ENCODE data around the gene WNT7A. TPM values are rescaled to one million over a fixed set of nuclear protein-coding genes. Genes with fewer than 3 reads are reported as not detected.
"Not testable (repeated sequence)": the region's sequence is repeated elsewhere in the genome, so short reads cannot be mapped to it uniquely, and the experiment has no call there.

Gene WNT7A
- polyA plus RNA-seq, 4 donors: 0.05 TPM; not detected in 3

DNA sequence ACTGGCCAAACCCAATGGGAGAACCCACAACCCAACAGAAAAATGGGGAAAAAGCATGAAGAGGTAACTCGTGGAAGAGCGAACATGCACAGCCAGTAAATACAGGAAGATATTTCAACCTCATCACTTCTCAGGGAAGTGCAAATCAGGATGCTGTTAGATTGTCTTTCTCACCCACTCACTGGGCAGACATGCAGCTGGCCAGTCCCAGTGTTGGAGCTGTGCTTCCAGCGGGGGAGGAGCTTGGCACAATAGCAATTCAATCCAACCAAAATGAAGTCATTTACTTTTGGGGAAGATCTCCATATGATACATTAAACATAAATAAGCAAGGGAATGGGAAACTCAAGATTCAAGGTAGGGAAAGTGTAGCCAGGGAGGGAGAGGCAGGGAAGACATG, 12.1 kb downstream of the WNT7A start:
- DNase-seq (ENCODE audit: low read depth in 4 of 4, low spot score in 3 of 4): no peak

- no peak for DNase-seq (ENCODE audit: low read depth in 4 of 4, low spot score in 3 of 4)
These were observed 13.6 kb downstream of the WNT7A start for GRCh38 chr3:13866041-13866965.

DNA sequence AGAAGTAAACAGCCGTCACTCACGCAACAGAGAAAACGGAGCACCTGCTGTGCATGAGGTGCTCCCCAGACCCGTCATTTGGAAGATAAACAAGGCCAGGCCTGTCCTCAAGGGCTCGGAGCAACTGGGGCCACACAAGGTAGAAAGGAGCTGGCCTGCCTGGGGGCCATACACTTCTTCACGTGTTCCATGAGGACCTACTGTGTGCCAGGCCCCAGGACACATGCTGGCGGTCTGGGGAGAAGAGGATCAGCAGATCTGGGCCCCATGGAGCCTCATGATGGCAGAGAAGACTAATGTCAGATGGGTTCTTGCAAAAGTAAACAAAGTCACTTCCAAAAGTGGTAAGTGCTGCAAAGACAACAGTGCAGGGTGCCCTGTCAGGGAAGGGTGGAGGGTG, 14.3 kb downstream of the WNT7A start:
- DNase-seq (ENCODE audit: low read depth in 4 of 4, low spot score in 3 of 4): no peak

DNA sequence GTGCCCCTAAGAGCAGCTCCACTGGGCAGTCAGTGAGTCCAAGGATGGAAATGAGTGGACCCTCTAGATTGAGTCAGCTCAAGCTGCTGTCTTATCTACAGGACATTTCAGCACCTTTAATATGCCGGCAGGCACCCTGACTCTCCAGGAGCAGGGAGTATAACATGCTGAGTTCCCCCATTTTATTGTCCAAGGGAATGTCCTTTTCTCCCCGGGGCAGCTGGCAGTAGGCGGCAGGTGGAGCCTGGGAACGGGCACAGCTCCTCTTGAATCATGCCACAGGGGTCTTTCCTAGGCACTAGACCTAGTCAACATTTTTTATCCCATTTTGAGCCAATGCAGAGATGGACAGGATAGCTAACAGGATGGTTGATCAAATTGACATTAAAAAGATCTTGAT, 14.8 kb downstream of the WNT7A start:
- DNase-seq (ENCODE audit: low read depth in 4 of 4, low spot score in 3 of 4): no peak

DNA sequence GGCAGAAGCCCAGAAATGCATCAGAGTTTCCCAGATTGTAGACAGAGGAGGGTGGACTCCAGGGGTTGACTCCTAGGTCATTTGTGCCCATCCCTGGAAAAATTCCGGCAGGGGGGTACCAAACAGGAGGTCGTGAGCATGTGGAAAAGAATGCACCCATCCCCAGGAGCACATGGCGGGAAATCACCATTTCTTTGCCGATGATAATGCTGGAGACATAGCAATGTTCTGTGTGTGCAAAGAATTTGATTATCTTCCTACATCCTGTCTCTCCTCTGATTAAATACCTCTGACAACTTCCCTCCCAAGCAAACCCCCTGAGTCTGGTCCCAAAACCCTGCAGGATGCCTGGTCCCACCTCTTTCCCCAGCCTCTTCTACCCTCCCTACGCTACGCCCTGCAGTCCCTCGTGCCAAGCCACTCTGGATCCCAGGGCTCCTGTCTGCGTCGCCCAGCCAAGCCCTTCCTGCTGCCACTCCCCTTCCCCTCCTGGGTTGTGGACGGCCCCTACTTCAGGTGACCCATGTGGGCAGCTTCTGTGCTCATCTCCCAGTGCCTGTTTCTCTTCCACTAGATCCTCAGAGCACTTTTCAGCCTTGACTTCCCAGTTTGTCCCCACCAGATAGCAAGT, 15.8 kb downstream of the WNT7A start:
- DNase-seq (ENCODE audit: low read depth in 4 of 4, low spot score in 3 of 4): no peak

DNA sequence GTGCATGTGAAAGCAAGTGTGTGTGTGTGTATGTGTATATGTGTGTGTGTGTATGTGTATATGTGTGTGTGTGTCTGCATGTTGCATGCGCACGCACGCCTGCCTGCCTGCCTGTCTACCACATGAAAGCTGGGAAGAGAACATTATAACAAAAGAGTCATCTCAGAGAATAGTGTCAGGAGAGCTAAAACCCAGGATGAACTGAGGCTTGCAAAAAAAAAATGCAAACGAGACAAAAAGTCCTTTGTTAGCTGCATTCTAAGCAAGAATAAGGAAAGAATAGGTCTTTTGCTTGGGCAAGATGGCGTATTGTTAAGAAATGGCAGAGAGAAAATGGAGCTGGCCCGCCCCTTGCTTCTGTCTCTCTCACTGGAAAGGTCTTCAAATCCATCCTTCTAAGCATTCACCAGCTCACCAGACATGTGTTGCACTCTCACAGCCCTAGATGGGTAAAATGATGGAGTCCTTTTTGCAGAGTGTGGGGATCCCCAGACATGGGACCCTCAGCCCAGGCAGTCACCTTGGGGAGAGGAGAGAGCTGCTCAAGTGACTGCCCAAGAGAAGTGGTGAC, 16.4 kb downstream of the WNT7A start:
- no peak for DNase-seq (ENCODE audit: low read depth in 4 of 4, low spot score in 3 of 4)

DNA sequence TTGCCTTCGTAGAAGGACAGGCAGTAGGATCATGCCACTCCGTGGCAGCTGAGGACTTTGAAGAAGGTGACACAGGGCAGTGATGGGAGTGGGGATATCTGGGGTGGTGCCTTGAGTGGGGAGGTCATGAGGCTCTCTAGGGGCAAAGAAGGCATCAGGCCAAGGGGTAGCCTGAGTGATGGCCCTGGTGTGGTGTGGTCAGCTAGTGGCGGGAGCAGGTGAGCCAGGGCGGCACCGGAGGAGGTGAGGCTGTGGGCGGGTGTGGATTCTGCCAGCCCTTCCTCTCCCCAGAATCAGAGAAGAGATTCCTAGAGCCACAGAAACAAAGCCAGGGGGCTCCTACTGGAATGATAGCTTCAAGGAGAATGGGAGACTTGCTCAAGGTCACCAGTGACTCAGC, 18.4 kb downstream of the WNT7A start:
- DNase-seq (ENCODE audit: low read depth in 4 of 4, low spot score in 3 of 4): no peak

DNA sequence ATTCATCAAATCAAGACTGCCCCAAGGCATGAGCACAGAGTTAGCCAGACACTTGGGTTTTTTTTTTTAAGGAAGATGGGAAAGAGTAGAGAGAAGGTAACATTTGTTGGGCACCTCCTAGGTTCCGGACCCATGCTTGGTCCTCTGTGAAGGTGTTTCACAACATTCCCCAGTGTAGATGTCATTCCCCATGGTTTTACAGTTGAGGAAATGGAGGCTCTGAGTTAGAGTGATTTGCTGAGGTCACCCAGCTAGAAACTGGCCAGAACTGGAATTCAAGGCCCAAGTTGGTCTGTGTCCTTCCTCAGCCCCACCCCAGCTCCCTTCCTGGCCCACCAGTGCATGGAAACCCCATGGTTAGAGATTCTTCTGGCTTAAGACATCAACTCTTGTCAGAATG, 19.9 kb downstream of the WNT7A start:
- no peak for DNase-seq (ENCODE audit: low read depth in 4 of 4, low spot score in 3 of 4)

- no peak for DNase-seq (ENCODE audit: low read depth in 4 of 4, low spot score in 3 of 4)
These were observed 20.9 kb downstream of the WNT7A start for GRCh38 chr3:13858768-13859520.

DNA sequence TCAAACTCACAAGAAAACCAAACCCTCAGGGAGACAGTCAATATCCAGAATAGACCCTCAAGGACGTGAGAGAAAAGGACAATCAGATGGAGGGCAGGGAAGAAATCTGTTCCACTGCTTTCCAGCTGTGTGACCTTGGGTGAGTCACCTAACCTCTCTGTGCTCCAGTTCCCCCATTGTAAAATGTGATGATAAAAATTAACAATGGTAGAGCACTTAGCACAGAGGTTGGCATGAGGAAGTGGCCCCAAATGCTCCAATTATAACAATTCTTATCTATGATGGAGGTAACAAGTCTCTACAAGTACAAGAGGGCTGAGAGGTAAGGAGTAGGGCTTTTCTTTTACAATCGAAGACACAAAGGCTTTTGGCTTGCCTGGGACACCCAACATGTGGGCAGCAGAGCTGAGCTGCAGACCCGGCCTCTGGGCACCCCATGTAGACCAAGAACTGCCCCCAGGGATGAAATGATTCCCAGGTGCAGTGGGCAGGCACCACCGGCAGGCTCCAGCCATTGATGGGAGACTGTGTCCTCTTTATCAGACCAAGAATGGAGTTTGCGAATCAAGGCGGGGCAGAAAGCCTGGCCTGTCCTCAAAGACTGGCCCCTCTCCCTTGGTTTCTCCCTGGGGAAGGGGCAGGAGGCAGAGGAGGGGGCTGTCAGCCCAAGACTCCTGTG, 22.0 kb downstream of the WNT7A start:
- DNase-seq (ENCODE audit: low read depth in 4 of 4, low spot score in 3 of 4): no peak

- DNase-seq (ENCODE audit: low read depth in 4 of 4, low spot score in 3 of 4): not testable (repeated sequence)
These were observed 23.2 kb downstream of the WNT7A start for GRCh38 chr3:13856628-13857027.

DNA sequence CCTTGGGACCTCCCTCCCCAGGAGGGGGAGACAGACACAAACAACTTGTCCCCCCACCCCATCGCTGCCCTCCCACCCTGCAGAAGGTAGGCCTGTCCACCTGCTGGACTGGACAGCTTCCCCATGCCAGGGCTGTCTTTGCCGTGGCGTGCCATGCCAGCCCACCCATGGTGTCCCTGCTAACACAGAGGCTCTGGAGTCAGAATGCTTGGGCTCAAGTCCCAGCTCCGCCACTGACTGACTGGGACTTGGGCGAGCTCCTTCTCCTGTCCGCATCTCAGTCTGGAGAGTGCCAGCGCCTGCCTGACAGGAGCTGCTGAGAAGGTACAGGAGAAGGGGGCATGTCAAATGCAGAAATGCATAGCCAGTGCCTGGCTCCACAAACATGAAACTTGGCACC, 23.9 kb downstream of the WNT7A start:
- DNase-seq (ENCODE audit: low read depth in 4 of 4, low spot score in 3 of 4): no peak

DNA sequence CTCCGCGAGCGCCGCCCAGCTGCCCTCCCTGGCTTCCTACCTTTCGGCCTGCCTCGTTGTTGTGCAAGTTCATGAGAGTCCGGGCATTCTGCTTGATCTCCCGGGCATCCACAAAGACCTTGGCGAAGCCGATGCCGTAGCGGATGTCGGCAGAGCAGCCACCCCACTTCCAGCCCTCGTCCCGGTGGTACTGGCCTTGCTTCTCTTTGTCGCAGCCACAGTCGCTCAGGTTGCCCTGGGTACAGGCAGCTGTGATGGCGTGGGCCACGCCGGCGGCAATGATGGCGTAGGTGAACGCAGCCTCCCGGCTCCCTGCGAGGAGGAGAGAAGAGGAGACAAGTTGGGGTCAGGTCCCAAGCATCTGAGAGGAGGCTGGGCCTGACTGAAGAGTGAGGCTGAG, 25.4 kb downstream of the WNT7A start:
- no peak for DNase-seq (ENCODE audit: low read depth in 4 of 4, low spot score in 3 of 4)

DNA sequence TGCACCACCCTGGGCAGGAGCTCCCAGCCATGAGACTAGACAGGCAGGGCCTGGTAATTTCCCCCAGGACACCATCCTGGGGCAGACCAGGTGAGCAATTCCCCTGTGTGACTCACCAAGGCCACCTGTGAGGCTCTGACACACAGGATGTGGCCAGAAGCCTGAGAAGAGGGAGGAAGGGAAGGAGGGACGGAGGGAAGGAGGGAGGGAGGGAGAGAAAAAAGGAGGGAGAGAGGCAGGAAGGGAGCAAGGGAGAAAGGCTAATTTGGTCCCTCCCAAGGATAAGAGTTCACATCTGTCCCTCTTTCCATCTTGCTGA, 25.9 kb downstream of the WNT7A start:
- no peak for DNase-seq (ENCODE audit: low read depth in 4 of 4, low spot score in 3 of 4)

DNA sequence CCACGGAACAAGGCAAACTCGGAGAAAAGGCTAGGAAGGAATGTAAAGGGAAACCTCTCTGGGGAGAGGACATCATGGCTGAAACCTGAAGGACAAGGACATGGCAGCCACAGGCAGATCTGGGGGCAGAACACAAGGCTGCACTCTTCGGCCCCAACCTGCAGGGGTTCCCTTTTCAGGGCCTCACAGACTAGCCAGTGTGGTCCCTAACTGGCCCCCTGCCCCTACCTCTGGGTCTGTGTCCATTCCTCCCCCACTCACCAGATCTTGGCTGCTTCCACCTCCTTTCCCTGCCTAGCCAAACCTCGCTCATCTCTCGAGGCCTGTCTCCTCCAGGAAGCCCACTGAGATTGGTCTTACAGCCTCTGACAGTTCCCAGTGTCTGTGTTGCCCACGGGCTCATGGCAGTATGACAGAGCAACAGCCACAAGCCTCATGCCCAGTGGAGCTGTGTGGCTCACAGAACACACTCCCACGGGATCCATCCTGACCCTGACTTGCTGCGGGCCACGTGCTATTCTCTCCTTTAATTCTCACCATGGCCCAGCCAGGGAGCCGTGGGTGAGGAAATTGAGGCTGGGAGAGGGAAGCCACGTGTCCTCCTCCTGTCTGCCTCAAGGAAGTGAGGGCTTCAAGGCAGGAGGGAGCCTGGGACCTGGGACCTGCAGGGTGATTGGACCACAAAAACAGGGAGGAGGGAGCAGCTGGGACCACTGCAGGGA, 26.5 kb downstream of the WNT7A start:
- no peak for DNase-seq (ENCODE audit: low read depth in 4 of 4, low spot score in 3 of 4)

- DNase-seq (ENCODE audit: low read depth in 4 of 4, low spot score in 3 of 4): no peak
These were observed 27.2 kb downstream of the WNT7A start for GRCh38 chr3:13852638-13853009.

- no peak for DNase-seq (ENCODE audit: low read depth in 4 of 4, low spot score in 3 of 4)
These were observed 27.8 kb downstream of the WNT7A start for GRCh38 chr3:13851997-13852637.

DNA sequence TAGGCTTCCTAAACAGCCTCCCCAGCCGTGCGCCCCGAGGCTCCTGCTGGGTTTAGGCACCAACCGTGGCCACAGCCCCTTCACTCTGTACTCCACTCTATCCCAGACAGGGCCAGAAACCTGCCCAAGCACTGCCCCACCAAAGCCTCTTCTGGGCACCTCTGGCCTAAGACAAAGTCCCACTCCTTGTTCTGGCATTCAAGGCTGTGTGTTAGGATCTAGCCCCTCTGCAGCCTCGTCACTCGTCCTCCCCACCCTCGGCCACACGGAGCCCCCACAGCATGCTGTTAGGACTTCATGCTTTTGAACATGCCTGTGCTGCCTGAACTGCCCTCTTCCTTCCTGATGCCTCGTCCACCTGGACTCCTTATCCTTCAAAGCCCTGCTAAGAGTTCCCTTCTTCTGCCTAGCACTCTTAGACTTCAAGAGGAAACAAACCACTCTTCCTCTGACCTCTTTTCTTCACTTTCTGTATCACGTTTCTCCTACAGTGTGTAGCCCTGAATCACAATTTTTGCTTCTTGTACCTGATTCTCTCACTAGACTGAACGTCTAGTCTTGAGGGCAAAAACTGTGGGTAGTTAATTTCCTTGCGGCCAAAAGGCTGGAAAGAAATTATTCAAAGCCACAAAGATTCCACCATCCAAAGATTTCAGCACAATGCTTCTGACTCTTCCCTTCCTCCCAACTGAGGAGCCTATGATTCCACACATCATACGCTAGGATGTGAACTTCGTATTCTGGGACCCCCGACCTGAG, 28.6 kb downstream of the WNT7A start:
- no peak for DNase-seq (ENCODE audit: low read depth in 4 of 4, low spot score in 3 of 4)
